ENCODE data around the gene PRKACB. TPM values are rescaled to one million over a fixed set of nuclear protein-coding genes. Genes with fewer than 3 reads are reported as not detected.

The PRKACB gene
- total and polyA plus RNA-seq, 10 of the 15 experiments (the other 5 are each of a cell fraction or from before 2014, with no cell fraction given) = 3.1 to 9.0 (median 7.1) TPM; not detected in 1

- ATAC-seq = no peak
- Histone ChIP-seq H4K20me1 (ENCODE audit: control insufficient read depth, insufficient read depth) (no peaks in the 10 kb centered on the region), H3K9me3 (replicated peaks; ENCODE audit: control insufficient read depth, insufficient read depth, low read length) (no peaks in the 10 kb centered on the region), H3K27ac (ENCODE audit: control insufficient read depth, insufficient read depth) (no peak overlapping the region), H3K4me3 (no peak overlapping the region), H3K4me2 (ENCODE audit: control insufficient read depth, insufficient read depth) (no peak overlapping the region), H2AFZ (ENCODE audit: control insufficient read depth, low read depth, low read length) (no peak overlapping the region), H3K36me3 (ENCODE audit: control insufficient read depth in 2 of 2, insufficient read depth in 2 of 2, low read length in 1 of 2) (no peaks in the 10 kb centered on the region), H3K79me2 (ENCODE audit: control insufficient read depth, insufficient read depth, low read length) (no peaks in the 10 kb centered on the region), H3K9ac (ENCODE audit: control insufficient read depth, insufficient read depth, low read length) (no peak overlapping the region), H3K27me3 (replicated peaks in 1 of 2; ENCODE audit: control insufficient read depth in 2 of 2, insufficient read depth in 2 of 2, low read length in 1 of 2) (no peaks in the 10 kb centered on the region), H3K4me1 (ENCODE audit: control insufficient read depth, insufficient read depth, low read length) (no peaks in the 10 kb centered on the region)
- in situ Hi-C loops (cut with MboI) = no loop called here
- SMC1A ChIA-PET (ENCODE audit: uncharacterized antibody, unreplicated experiment) = interaction anchor here (0.5 kb wide), 1 partner anchor 35 kb away, joined by 3 read pairs; no protein-coding TSS in a partner anchor
- CTCF ChIA-PET = no interaction called here
- 56% methylated on average over 4 of the region's 4 CpGs for WGBS (ENCODE audit: insufficient coverage, insufficient replicate concordance, low lambda C conversion rate, missing lambda C conversion rate)
- TF ChIP-seq FOS (IDR thresholded peaks at IDR 0.05; ENCODE audit: borderline replicate concordance, extremely low read depth, insufficient read length) (no peak), CTCF (IDR thresholded peaks at IDR 0.05 in 2 of 3, conservative IDR thresholded peaks at IDR 0.05 in 1 of 3; ENCODE audit: control insufficient read depth in 2 of 3, extremely low read depth in 1 of 3, insufficient read depth in 1 of 3, low read depth in 3 of 3, low read length in 3 of 3) (no peak)
- RAD21 ChIA-PET (ENCODE audit: unreplicated experiment) = no interaction called here
- no peak for DNase-seq (ENCODE audit: low read depth, low spot score)
- no TSS peak for BruUV-seq (replicated peaks)
- intact Hi-C loops (cut with micrococcal nuclease; ENCODE audit: unreplicated experiment) = loop anchor here (5.0 kb wide), 1 partner anchor 186 kb away; no protein-coding TSS in a partner anchor
- POLR2A ChIA-PET = no interaction called here
- no peak for FAIRE-seq
Measured at GRCh38 chr1:84246213-84246612, 102.1 kb downstream of the PRKACB start.

GRCh38 chr1:84247425-84248220 lies 103.6 kb downstream of the PRKACB start:
- RAD21 ChIA-PET (ENCODE audit: unreplicated experiment) = no interaction called here
- in situ Hi-C loops (cut with MboI) (no loop called here), intact Hi-C loops (cut with micrococcal nuclease; ENCODE audit: unreplicated experiment) (loop anchor here (5.0 kb wide), 1 partner anchor 185 kb away; no protein-coding TSS in a partner anchor)
- no peak overlapping the region for H3K9ac ChIP-seq (ENCODE audit: control insufficient read depth, insufficient read depth, low read length)
- ATAC-seq (peak; percentile 53), DNase-seq (ENCODE audit: low read depth, low spot score) (no peak), FAIRE-seq (no peak)
- POLR2A ChIA-PET = no interaction called here
- SMC1A ChIA-PET (ENCODE audit: uncharacterized antibody, unreplicated experiment) = interaction anchor here (0.6 to 1.7 kb wide), 2 partner anchors 79 to 374 kb away, joined by 3 to 5 read pairs; no protein-coding TSS in a partner anchor
- no peak overlapping the region for H2AFZ ChIP-seq (ENCODE audit: control insufficient read depth, low read depth, low read length)
- no peak overlapping the region for H3K4me3 ChIP-seq
- H3K36me3 ChIP-seq (ENCODE audit: control insufficient read depth in 2 of 2, insufficient read depth in 2 of 2, low read length in 1 of 2) = no peaks in the 10 kb centered on the region
- H3K9me3 ChIP-seq (replicated peaks; ENCODE audit: control insufficient read depth, insufficient read depth, low read length) = no peaks in the 10 kb centered on the region
- CTCF ChIA-PET = interaction anchor here (0.6 kb wide), 1 partner anchor 977 kb away, joined by 3 read pairs; no protein-coding TSS in a partner anchor
- H4K20me1 ChIP-seq (ENCODE audit: control insufficient read depth, insufficient read depth) = no peaks in the 10 kb centered on the region
- no peaks in the 10 kb centered on the region for H3K27me3 ChIP-seq (replicated peaks in 1 of 2; ENCODE audit: control insufficient read depth in 2 of 2, insufficient read depth in 2 of 2, low read length in 1 of 2)
- no peak overlapping the region for H3K4me2 ChIP-seq (ENCODE audit: control insufficient read depth, insufficient read depth)
- H3K4me1 ChIP-seq (ENCODE audit: control insufficient read depth, insufficient read depth, low read length) = no peaks in the 10 kb centered on the region
- no peak for TF ChIP-seq JUND (IDR thresholded peaks at IDR 0.05; ENCODE audit: low read depth, low read length)
- no peak for TF ChIP-seq MTA2 (IDR thresholded peaks at IDR 0.05; ENCODE audit: low read depth)
- 0 out of 2 replicates have a peak, but pooled peaks have one; percentile 32 for TF ChIP-seq CREM (IDR thresholded peaks at IDR 0.05; ENCODE audit: low read depth)
- no peak for TF ChIP-seq EZH2 (IDR thresholded peaks at IDR 0.05; ENCODE audit: borderline replicate concordance, control insufficient read depth, low read depth, low read length)
- no peak for TF ChIP-seq CBX3 (IDR thresholded peaks at IDR 0.05; ENCODE audit: borderline replicate concordance, low read depth)
- no peaks in the 10 kb centered on the region for H3K79me2 ChIP-seq (ENCODE audit: control insufficient read depth, insufficient read depth, low read length)
- no TSS peak for BruUV-seq (replicated peaks)
- H3K27ac ChIP-seq (ENCODE audit: control insufficient read depth, insufficient read depth) = no peak overlapping the region
- WGBS (ENCODE audit: insufficient coverage, insufficient replicate concordance, low lambda C conversion rate, missing lambda C conversion rate) = 44% methylated on average over 11 of the region's 11 CpGs
